MM.1S (cell line): ENCODE results near the gene HS1BP3.

ENCODE experiments used
- DNase-seq: peaks from one replicate; pipeline ENCODE4 v3.0.0-alpha.2; 2015
- H2AFZ ChIP-seq: fragments of 300-600 bp; sonication (generic); 2 replicates; pipeline ENCODE4 v1.6.0; 2016; ENCODE audit warnings: antibody characterized with exemption, low read length
- H3F3A ChIP-seq: fragments of 300-600 bp; sonication (generic); 2 replicates; pipeline ENCODE4 v1.6.1; 2016; ENCODE audit warnings: mild to moderate bottlenecking, antibody characterized with exemption, low read length, moderate library complexity, mixed read lengths; ENCODE audit not compliant: insufficient read depth
- H3K27ac ChIP-seq: fragments of 300-600 bp; sonication (generic); 2 replicates; pipeline ENCODE4 v1.5.1; 2016; ENCODE audit warnings: mild to moderate bottlenecking, low read length
- H3K27me3 ChIP-seq: fragments of 300-600 bp; sonication (generic); replicated peaks from 2 replicates; pipeline ENCODE4 v1.6.0; 2016; ENCODE audit warnings: low read length; ENCODE audit not compliant: insufficient read depth
- H3K36me3 ChIP-seq: fragments of 300-600 bp; sonication (generic); replicated peaks from 2 replicates; pipeline ENCODE4 v1.6.1; 2016; ENCODE audit warnings: mild to moderate bottlenecking, low read length, mixed read lengths; ENCODE audit not compliant: insufficient read depth
- H3K4me1 ChIP-seq: fragments of 300-600 bp; sonication (generic); 2 replicates; pipeline ENCODE4 v1.6.1; 2016; ENCODE audit warnings: low read length, mixed read lengths
- H3K4me2 ChIP-seq: fragments of 300-600 bp; sonication (generic); 2 replicates; pipeline ENCODE4 v1.6.0; 2016; ENCODE audit warnings: low read depth, low read length
- H3K4me3 ChIP-seq: fragments of 300-600 bp; sonication (generic); 2 replicates; pipeline ENCODE4 v1.5.1; 2016; ENCODE audit warnings: low read length, mixed read lengths
- H3K79me2 ChIP-seq: fragments of 300-600 bp; sonication (generic); 2 replicates; pipeline ENCODE4 v1.6.1; 2016; ENCODE audit warnings: mixed run types, low read length, mixed read lengths
- H3K9ac ChIP-seq: fragments of 300-600 bp; sonication (generic); 2 replicates; pipeline ENCODE4 v1.6.1; 2016; ENCODE audit warnings: low read length, mixed read lengths
- H3K9me2 ChIP-seq: fragments of 300-600 bp; sonication (generic); replicated peaks from 2 replicates; pipeline ENCODE4 v1.6.1; 2016; ENCODE audit warnings: mild to moderate bottlenecking, low read length, mixed read lengths; ENCODE audit not compliant: insufficient read depth
- H3K9me3 ChIP-seq: fragments of 300-600 bp; sonication (generic); replicated peaks from 2 replicates; pipeline ENCODE4 v1.6.1; 2016; ENCODE audit warnings: mild to moderate bottlenecking, low read length, mixed read lengths; ENCODE audit not compliant: insufficient read depth
- H4K20me1 ChIP-seq: fragments of 300-600 bp; sonication (generic); 2 replicates; pipeline ENCODE4 v1.6.1; 2016; ENCODE audit warnings: mild to moderate bottlenecking, low read length, moderate library complexity, mixed read lengths; ENCODE audit not compliant: insufficient read depth
- EZH2 ChIP-seq: fragments of 300-600 bp; sonication (generic); optimal IDR thresholded peaks from 2 replicates; pipeline ENCODE3; 2017; ENCODE audit warnings: low read depth, mild to moderate bottlenecking, antibody characterized with exemption, low read length, mixed read lengths
- EZH2phosphoT487 ChIP-seq: fragments of 300-600 bp; sonication (generic); IDR thresholded peaks from 2 replicates; pipeline ENCODE4 v1.6.1; 2018; ENCODE audit warnings: antibody characterized with exemption, low read length
- TF ChIP-seq, protein P1 (sequence below): fragments of 300-600 bp; sonication (generic); IDR thresholded peaks from 2 replicates; pipeline ENCODE4 v1.5.1; 2016; ENCODE audit warnings: antibody characterized with exemption, low read length, mixed read lengths

Gene HS1BP3

GRCh38 chr2:20654535-20654813 is 3.6 kb upstream of the HS1BP3 start:
- TF ChIP-seq EZH2 (no peak), EZH2phosphoT487 (no peak)
- TF ChIP-seq, protein P1, sequence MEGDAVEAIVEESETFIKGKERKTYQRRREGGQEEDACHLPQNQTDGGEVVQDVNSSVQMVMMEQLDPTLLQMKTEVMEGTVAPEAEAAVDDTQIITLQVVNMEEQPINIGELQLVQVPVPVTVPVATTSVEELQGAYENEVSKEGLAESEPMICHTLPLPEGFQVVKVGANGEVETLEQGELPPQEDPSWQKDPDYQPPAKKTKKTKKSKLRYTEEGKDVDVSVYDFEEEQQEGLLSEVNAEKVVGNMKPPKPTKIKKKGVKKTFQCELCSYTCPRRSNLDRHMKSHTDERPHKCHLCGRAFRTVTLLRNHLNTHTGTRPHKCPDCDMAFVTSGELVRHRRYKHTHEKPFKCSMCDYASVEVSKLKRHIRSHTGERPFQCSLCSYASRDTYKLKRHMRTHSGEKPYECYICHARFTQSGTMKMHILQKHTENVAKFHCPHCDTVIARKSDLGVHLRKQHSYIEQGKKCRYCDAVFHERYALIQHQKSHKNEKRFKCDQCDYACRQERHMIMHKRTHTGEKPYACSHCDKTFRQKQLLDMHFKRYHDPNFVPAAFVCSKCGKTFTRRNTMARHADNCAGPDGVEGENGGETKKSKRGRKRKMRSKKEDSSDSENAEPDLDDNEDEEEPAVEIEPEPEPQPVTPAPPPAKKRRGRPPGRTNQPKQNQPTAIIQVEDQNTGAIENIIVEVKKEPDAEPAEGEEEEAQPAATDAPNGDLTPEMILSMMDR = no peak
- H2AFZ ChIP-seq = no peak overlapping the region
- no peak for DNase-seq
- no peaks in the 10 kb centered on the region for H3K27me3 ChIP-seq
- H3K4me1 ChIP-seq = peaks cover 10% of the 10 kb centered on the region
- H3K9me3 ChIP-seq = no peaks in the 10 kb centered on the region
- H3K79me2 ChIP-seq = peaks cover 12% of the 10 kb centered on the region
- H3K4me3 ChIP-seq = no peak overlapping the region
- no peaks in the 10 kb centered on the region for H4K20me1 ChIP-seq
- no peak overlapping the region for H3K9ac ChIP-seq
- no peaks in the 10 kb centered on the region for H3K36me3 ChIP-seq
- no peak overlapping the region for H3K4me2 ChIP-seq
- no peak overlapping the region for H3K27ac ChIP-seq
- H3K9me2 ChIP-seq = no peaks in the 10 kb centered on the region
- H3F3A ChIP-seq = peaks cover 5% of the 10 kb centered on the region; the same call in 1 of the 2 replicates

DNA sequence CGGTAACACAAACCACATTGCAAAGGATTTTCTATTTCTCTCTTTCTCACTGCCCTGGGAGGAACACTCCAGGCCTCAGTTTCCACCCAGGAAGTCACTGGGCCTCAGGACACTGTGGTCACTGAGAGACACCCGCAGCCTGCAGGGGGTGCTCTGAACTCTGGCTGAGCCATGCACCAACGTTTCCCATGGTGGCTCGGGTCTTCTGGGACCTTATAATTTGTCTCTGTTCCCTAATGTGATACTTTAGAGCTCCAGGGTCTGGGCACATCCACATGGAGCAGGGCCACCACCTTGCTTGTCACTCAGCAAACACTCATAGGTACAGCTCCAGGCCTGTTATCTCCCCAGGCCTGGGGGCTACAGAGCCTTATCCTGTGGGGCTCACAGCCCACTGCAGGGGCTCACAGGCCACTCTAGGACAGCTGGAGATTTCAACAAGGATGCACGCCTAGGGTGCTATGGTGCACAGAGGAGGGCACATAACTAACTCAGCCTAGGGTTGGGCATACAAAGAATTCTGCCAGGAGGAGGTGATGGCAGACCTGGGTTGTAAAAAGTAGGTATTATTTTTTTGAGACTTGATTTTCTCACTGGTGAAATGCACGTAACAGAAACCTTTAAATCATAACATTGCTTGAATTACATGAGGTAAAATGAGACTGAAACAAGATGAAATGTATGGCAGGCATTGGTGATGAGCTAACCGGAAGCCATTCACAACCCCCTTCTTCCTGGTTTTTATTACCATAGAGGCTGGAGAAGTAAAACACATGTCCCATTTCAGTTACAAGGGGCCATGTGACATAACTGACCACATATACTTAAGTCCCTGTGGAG is 3.0 kb upstream of the HS1BP3 start:
- TF ChIP-seq EZH2phosphoT487 = no peak
- TF ChIP-seq, protein P1 = 0 out of 2 replicates have a peak, but pooled peaks have one; percentile 5
- no peak for TF ChIP-seq EZH2
- Histone ChIP-seq H3K27ac (no peak overlapping the region), H3K9me2 (no peaks in the 10 kb centered on the region), H3K9ac (no peak overlapping the region), H3F3A (peaks cover 5% of the 10 kb centered on the region; the same call in 1 of the 2 replicates), H3K27me3 (no peaks in the 10 kb centered on the region), H3K4me1 (peaks cover 10% of the 10 kb centered on the region), H2AFZ (no peak overlapping the region), H3K9me3 (no peaks in the 10 kb centered on the region), H3K4me2 (no peak overlapping the region), H4K20me1 (no peaks in the 10 kb centered on the region), H3K36me3 (no peaks in the 10 kb centered on the region), H3K4me3 (no peak overlapping the region), H3K79me2 (peaks cover 18% of the 10 kb centered on the region)
- DNase-seq = no peak

DNA sequence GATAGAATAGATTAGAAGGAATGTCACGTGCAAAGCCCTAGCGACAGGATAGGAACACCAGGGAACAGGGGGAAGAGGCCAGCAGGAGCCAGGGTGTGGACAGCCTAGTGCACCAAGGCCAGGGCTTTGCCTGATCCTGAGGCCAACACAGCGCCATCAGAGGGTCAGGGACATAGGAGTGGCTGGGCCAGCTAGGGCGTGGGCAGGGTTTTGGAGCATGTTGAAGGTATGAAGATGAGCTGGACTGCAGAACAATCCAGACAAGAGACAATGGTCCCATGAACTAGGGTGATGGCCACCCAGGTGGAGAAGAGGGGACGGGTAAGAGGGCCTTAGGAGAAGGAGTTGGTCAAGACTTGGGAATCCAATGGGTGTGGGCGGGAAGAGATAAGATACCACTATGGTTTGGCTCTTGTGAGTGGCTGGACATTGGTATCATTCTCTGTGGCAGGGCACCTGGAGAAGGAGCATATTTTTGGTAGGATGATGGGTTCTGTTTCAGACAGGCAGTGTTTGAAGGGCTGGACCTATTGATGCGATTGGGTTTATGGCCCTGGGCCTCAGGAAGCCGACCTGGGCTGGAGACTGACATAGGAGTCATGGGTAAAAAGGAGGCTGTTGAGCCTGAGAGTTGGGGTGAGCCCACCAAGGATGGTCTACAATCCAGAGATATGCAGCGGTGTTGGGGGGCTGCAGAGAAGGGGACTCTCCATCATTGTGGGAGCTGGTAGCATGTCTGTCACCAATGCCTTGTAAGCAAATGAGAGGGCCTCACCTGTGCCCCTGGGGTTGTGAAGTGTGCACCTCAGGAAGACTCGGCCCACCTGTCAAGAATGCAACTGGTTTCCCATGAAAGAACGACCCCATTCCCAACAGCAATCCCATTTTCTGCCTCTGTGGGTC is 2.0 kb upstream of the HS1BP3 start:
- Histone ChIP-seq H4K20me1 (no peaks in the 10 kb centered on the region), H3F3A (peaks cover 5% of the 10 kb centered on the region; the same call in 1 of the 2 replicates), H3K79me2 (peaks cover 24% of the 10 kb centered on the region), H3K4me1 (peaks cover 10% of the 10 kb centered on the region), H3K9ac (no peak overlapping the region), H3K36me3 (no peaks in the 10 kb centered on the region), H2AFZ (no peak overlapping the region), H3K9me3 (no peaks in the 10 kb centered on the region), H3K27me3 (no peaks in the 10 kb centered on the region), H3K4me2 (no peak overlapping the region), H3K27ac (no peak overlapping the region), H3K9me2 (no peaks in the 10 kb centered on the region), H3K4me3 (no peak overlapping the region)
- no peak for TF ChIP-seq EZH2phosphoT487
- TF ChIP-seq, protein P1 = no peak
- TF ChIP-seq EZH2 = no peak
- no peak for DNase-seq
